DMS79 treated with DMSO at 0.1 percent for 48 hours (cell line): ENCODE results near the gene ERVFRD-1.
A peak's percentile ranks its signal among the peaks of the same experiment; 100 is the strongest.

Experiments used
- DNase-seq: peaks from one replicate; lab custom pipeline; 2025; lab: John Stamatoyannopoulos, UW

Gene ERVFRD-1

GRCh38 chr6:11110921-11111768, at the start of gene ERVFRD-1:
Gene ERVFRD-1, minus strand, starts transcription at chr6:11111725. Its CDS starts 6,415 bp downstream, at chr6:11105310.
- DNase-seq: no peak

DNA sequence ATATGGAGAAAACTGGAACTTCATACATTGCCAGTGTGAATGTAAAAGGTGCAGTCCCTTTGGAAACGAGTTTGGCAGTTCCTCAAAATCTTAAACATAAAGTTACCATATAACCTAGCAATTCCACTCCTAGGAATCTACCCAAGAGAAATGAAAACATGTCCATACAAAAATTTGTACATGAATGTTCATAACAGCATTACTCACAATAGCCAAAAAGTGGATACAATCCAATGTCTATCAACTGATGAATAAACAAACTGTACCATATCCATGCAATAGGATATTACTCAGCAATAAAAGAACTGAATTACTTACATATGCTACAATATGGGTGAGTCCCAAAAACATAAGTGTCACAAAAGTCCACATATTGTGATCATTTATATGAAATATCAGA, 48.7 kb upstream of the ERVFRD-1 start:
- DNase-seq: no peak

DNA sequence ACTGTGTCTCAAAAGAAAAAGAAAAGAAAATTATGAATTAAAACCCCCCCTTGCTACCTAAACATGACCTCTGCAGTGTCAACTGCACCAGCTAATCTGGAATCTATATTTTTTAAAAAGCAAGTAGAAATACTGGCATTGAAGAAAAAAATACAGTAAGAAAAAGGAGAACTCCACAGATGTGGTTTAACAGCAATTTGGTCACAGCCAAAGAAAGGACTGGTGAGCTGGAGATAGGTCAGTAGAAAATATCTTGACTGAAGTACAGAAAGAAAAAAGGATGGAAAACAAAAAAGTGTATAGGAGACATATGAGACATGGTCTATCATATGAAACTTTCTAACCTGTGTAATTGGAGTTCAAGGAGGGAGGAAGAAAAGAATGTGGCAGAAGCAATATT, 44.1 kb upstream of the ERVFRD-1 start:
- no peak for DNase-seq

- DNase-seq: no peak
Observed at GRCh38 chr6:11153447-11153846, 41.9 kb upstream of the ERVFRD-1 start.

GRCh38 chr6:11152581-11152980, 41.1 kb upstream of the ERVFRD-1 start:
- DNase-seq: no peak

- DNase-seq: no peak
Observed at GRCh38 chr6:11151488-11151887, 40.0 kb upstream of the ERVFRD-1 start.

DNA sequence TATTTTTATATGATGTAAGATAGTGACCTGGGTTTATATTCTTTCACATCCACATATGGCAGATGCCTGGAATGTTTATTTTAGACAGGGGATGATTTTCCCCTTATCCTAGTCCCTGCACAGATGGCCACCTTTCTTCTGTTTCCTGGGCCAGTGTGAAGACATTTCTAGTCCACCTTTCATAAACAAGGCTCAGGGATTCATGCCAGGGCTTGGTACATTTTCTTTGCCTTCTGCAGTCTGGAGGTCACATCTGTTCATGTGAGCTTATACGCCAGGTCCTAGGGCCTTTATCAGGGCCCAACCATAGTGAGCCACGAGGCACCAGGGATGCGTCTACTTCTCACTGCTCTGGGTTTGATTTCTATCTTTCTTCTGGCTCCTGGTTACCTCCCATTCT, 38.0 kb upstream of the ERVFRD-1 start:
- no peak for DNase-seq

GRCh38 chr6:11146117-11146826, 34.7 kb upstream of the ERVFRD-1 start:
- no peak for DNase-seq

DNA sequence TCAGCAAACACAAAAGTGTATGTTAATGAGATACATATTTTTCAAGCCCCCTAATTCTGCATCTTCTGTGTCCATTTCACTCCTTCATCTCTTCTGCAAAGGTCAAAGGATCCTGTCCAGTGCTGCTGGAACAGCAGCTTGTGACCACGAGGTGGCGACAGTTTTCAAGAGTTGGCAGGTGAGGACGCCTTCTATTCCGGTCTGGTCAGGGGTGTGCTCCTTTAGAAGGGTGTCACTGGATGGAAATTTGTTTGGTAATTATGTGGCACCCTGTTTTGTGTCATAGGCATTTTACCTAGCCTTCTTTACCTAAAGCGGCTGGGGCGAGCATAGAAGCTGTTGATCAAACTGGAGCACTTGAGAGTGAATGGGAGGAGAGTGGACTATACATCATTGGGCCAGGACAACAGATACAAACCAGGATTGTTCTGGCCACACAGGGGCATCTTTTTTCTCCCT, 32.9 kb upstream of the ERVFRD-1 start:
- peak; percentile 14 for DNase-seq

- DNase-seq: no peak
Observed at GRCh38 chr6:11143394-11144371, 32.2 kb upstream of the ERVFRD-1 start.

- DNase-seq: no peak
Observed at GRCh38 chr6:11142296-11143027, 30.9 kb upstream of the ERVFRD-1 start.

DNA sequence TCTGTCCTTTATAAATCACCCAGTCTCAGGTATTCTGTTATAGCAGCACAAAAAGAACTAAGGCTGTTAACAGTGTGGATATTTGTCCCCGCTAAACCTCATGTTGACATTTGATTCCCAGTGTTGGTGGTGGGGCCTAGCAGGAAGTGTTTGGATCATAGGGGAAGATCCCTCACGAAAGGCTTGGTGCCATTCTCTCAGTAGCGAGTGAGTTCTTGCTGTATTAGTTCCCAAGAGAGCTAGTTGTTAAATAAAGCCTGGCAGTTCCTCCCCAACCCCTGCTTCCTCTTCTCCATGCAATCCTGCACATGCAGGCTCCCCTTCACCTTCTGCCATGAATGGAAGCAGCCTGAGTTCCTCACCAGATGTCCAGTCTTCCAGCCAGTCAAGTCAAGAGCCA, 29.8 kb upstream of the ERVFRD-1 start:
- DNase-seq: no peak

GRCh38 chr6:11140056-11140455, 28.5 kb upstream of the ERVFRD-1 start:
- no peak for DNase-seq

DNA sequence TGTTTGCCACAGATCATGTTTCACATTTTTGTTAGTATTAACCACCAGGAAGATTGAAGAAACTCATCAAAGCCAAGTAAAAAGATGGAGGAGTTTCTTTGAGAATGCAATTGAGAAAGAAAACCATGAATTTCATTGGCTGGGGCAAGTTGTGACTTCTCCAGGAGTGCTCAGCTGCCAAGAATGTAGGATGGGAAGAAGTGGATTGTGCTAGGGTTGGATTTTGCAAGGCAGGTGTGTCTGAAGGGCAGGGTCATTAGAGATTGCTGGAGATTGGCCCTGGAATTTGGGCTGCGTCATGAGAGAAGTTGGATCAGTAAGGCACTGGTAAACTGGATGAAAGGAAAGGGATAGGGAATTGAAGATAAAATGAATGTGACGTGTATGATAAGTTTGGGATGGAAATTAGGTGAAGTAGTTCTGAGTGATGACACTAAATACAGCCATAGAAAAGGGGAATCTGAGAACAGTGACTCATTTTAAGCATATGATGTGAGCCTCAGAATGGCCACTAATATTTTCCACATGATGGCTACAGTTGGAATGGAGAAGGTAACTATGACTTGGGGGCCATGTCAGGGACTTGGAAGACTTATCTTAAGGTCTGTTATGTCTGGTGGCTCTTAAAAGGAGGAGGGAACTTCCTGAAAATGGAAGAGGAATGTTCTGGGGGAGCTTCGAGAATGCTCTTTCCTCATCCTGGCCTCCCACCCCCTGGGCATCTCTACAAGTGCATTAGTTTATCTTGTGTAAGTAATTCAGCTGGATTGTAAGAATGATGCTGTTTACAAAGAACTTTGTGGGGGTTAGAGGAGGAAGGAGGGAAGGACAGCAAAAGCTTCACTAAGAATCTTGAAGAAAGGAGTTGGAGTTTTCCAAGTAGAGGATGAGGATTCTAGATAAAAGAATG, 27.8 kb upstream of the ERVFRD-1 start:
- no peak for DNase-seq

GRCh38 chr6:11136809-11137208, 25.3 kb upstream of the ERVFRD-1 start:
- DNase-seq: no peak

- DNase-seq: no peak
Observed at GRCh38 chr6:11133281-11133680, 21.8 kb upstream of the ERVFRD-1 start.

- DNase-seq: no peak
Observed at GRCh38 chr6:11132194-11132888, 20.8 kb upstream of the ERVFRD-1 start.

DNA sequence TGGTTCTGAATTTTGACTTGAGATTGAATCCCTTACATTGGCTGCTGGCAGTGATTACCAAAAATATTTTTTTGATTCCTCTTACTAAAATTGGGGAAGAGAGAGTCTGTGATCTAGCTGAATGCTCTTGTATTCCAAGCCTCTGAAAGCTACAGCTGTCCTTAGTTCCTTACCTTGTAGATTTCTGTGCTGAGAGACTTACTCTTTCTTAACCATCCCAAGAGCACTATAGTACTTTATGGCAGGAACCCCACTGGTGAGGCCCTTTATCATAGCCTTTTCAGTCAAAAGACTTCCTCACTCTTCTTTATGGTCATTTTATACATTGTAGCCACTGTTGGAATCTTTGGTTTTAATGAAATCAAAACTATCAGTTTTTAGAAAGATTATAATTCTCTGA, 19.1 kb upstream of the ERVFRD-1 start:
- DNase-seq: no peak

GRCh38 chr6:11129908-11130565, 18.5 kb upstream of the ERVFRD-1 start:
- DNase-seq: no peak
